GM21390 (cell line): ENCODE data around the gene RACK1.
"Not testable (repeated sequence)": the region's sequence is repeated elsewhere in the genome, so short reads cannot be mapped to it uniquely, and the experiment has no call there.

ENCODE experiments used
- ATAC-seq: cut with Tn5 transposase; IDR thresholded peaks from one replicate; pipeline ENCODE4 v1.9.1; 2021; ENCODE audit not compliant: unreplicated experiment

Gene RACK1

DNA sequence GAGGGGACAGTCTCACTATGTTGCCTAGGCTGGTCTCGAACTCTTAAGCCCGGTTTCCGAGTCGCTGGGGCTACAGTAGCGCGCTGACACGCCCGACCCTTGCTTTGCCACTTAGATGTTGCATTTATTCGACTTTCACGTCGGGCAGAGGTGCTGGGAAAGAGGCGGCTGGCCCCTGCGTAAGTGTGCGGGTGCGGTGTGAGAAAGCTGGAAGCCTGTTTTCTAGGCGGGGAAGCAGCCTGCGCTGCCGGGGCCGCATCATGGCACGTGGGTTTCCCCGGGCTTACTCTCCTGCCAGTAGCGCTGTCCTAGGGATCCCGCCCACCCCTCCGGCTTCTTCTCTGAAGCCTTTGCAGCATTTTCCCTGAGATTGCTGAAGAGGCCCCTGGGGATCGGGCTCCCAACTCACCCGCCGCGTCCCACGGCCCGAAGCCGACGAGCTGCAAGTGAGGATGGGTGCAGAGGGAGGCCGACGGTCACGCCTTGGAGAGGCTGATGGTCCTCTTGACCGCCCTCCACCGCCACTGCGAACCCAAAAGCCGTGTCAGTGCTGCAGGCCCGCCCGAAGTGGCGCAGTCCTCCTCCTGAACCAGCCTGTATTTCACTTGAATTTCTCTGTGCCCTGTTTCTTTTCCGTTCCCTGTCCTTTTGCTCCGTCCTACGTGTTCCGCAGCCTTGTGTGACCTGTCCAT, 26.4 kb downstream of the RACK1 start:
- ATAC-seq = no peak

- no peak for ATAC-seq
Measured at GRCh38 chr5:181215997-181216989, 27.4 kb downstream of the RACK1 start.

- not testable (repeated sequence) for ATAC-seq
Measured at GRCh38 chr5:181214249-181214648, 29.5 kb downstream of the RACK1 start.

GRCh38 chr5:181212934-181213333, 30.8 kb downstream of the RACK1 start:
- no peak for ATAC-seq

DNA sequence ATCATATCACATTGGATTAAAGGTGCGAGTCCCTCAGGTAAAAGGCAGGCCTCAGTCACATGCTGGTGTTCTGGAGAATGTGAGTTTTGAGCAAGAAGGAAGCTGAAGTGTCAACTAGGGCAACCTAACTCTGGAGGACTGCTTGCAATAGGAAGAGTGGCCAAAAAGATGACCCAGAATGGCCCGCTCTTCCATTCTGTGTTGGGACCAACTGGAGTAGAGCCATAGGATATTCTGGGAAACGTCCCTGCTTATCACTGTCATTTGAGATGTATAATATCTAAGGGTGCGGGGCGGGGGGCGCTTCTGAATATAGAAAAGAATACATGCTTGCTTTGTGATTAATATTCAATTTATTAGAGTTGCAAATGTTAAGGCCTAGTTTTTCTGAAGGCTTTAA, 31.6 kb downstream of the RACK1 start:
- no peak for ATAC-seq

DNA sequence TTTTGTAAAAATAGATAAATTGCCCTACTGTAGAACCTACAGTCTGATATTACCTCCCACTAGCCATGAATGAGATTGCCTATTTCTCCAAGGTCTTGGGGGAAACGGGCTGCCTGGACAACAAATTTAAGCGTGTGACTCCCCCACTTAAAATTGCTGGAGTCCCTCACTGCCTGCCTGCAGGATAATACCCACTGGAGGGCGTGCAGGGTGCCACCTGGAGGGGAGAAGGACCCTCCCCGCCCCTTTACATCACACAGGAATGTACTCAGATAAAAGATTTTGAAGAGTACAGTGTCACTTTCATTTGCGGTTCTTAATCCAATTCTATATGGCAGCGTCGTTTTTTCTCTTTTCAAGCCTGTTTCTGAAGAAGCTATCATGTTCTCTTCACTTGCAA, 32.5 kb downstream of the RACK1 start:
- ATAC-seq = no peak

DNA sequence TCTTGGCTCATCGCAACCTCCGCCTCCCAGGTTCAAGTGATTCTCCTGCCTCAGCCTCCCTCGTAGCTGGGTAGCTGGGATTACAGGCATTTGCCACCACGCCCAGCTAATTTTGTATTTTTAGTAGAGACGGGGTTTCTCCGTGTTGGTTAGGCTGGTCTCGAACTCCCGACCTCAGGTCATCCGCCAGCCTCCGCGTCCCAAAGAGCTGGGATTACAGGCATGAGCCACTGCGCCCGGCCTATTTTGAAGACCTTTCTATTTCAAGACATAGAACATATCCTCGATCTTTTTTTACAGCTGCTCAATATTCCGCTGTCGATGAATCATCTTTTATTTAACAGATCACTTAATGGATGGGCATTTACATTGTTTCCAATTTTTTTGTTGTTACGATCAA, 33.0 kb downstream of the RACK1 start:
- ATAC-seq = not testable (repeated sequence)

- ATAC-seq = not testable (repeated sequence)
Measured at GRCh38 chr5:181210148-181210547, 33.6 kb downstream of the RACK1 start.

GRCh38 chr5:181209006-181209405, 34.7 kb downstream of the RACK1 start:
- not testable (repeated sequence) for ATAC-seq

DNA sequence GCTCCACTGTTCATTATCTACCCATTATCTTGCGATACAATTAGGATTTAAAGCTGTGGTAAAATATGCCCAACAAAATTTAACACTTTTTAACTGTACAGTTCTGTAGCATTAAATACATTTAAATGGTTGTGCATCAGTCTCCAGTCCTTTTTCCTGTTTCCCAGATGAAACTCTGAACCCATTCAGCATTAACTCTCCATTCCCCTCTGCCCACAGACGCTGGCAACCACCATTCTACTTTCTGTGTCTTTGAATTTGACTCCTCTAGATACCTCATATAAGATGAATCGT, 35.8 kb downstream of the RACK1 start:
- no peak for ATAC-seq

- ATAC-seq = peak; percentile 30
Measured at GRCh38 chr5:181207214-181207959, 36.3 kb downstream of the RACK1 start.

- no peak for ATAC-seq
Measured at GRCh38 chr5:181205761-181206649, 37.7 kb downstream of the RACK1 start.

DNA sequence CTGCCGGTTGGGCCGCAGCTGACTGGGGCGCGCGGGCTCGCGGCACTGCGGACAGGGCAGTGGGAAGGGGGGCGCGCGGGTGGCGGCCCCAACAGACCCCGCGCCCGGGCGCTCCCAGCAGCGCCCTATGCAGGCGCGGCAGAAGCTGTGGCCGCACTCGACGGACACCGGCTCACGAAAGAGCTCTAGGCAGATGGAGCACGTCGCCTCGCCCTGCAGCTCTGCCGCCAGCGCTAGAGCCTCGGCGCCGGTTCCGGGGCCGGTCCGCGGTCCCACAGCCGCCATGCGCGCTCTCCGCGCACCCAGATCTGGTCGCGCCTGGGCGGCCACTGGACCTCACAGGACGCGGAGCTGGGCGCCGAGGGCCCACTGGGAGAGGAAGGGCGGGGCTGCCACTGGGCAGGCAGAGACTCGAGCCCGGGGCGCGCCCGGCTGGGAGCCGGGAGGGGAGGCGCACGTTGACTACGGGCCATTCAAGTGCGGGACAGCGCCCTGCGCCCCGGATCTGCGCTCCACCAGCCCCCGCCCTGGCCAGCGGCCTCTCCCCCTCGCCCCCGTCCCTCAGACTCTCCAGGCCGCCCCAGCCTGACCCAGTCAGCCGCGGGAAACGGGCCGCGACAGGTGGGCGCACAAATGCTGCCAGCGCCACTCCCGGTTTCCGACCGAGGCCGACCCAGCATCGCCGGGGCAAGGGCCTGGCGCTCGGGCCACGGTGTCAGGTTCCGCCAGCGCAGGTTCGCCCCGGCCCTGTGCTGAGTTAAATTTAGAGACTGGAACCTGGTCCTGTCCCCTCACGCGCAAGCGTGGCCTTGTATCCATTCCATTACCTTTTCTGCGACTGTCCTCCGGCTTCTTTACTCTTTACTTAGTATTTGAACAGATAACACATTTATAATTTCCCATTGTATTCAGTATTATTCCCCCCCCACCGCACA, 38.6 kb downstream of the RACK1 start, which contains the start of gene TRIM7:
Gene TRIM7 (minus strand): TSS at position 371 of the 935 bp plus-strand sequence. CDS start 86 bp downstream, at position 285.
- ATAC-seq = no peak

DNA sequence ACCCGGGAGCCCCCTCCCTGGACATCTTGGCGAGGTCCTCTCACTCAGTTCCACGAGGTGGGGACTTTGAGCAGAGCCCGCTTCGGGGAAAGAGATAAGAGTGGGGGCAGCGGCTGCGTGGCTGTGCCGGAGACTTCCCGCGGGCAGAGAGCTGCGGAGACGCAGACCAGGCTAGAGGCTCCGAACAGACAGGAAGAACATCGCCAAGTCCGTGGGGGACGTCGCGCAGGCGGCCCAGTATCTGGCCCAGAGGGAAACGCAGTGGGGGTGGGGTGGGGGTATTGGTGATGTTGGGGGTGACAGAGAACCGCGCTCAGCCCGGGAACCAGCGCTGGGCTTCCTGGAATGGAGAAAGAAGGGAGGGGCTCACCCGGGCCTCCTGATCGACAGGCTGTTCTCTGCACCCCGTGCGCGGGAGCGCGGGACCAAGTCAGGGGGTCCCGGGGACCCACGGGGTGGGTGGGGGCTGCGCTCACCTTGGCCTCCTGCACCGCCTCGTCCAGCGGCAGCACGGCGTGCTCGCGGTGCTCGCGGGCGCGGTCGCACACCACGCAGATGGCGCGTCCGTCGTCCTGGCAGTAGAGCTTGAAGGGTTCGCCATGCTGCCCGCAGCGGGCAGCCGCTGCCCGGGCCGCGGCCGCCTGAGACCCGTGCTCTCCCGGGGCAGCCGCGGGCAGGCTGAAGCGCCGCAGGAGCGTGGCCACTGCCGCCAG, 39.4 kb downstream of the RACK1 start:
- ATAC-seq = no peak

GRCh38 chr5:181203777-181204112, 40.0 kb downstream of the RACK1 start:
- no peak for ATAC-seq

- ATAC-seq = no peak
Measured at GRCh38 chr5:181203093-181203711, 40.5 kb downstream of the RACK1 start.

- ATAC-seq = no peak
Measured at GRCh38 chr5:181200816-181201215, 42.9 kb downstream of the RACK1 start.

DNA sequence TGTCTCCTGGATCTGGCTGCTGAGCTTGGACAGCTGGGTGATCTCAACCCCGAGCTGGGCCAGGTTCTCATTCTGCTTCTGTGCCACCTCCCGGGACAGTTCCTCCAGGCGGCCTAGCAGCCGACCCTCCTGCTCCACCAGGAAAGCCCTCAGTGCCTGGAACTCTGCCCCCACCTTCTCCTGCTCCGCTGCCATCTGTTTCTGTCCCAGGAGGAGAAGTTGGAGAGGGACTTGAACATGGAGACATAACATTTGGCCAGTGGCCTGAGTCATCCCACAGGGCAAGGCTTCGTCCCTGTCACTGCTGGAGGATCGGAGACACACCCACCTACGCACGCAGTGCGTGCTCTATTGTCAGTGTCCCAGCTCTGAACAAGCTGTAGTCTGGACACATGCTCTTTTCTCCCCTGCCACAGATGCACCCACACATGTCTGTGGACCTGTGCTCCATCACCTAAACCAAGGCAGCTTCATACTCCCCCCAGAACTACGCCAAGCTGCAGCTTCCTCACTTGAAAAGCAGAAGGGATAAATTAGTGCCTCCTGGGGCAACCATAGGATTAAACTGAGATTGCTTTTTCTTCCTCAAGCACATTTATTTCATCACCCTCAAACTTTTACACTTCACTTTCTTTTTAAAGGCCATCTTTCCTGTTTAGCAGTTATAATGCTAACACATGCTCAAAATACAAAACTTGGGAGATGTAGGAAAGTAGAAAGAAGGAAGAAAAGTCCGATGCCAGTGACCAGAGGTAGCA, 43.6 kb downstream of the RACK1 start:
- no peak for ATAC-seq
